Measurements from ENCODE around the gene CTNNA1. TPM values are rescaled to one million over a fixed set of nuclear protein-coding genes. Genes with fewer than 3 reads are reported as not detected.

The CTNNA1 gene
- total and polyA plus RNA-seq, 2 of the 8 experiments (the other 6 are each of a cell fraction or from before 2014, with no cell fraction given), result 115 to 349 TPM

GRCh38 chr5:138755084-138755748 lies 2.0 kb downstream of the CTNNA1 start (continued):
- no peak for TF ChIP-seq CTBP2 (IDR thresholded peaks at IDR 0.05; ENCODE audit: borderline replicate concordance, insufficient read depth, insufficient read length, low read length)
- no peak for TF ChIP-seq SP4 (IDR thresholded peaks at IDR 0.05; ENCODE audit: low read length)
